K562 (cell line): Measurements from ENCODE around the gene PARK7. TPM values are rescaled to one million over a fixed set of nuclear protein-coding genes. Genes with fewer than 3 reads are reported as not detected.
A peak's percentile ranks its signal among the peaks of the same experiment; 100 is the strongest.

Source experiments
- ATF7 ChIP-seq: fragments of 450-650 bp; IDR thresholded peaks from 2 replicates; pipeline ENCODE4 v1.7.1; 2014; ENCODE audit warnings: mild to moderate bottlenecking, moderate library complexity
- HNRNPK ChIP-seq: fragments of 200-400 bp; formaldehyde crosslinking; IDR thresholded peaks from one replicate; pipeline ENCODE4 v1.6.1; 2018; ENCODE audit warnings: mild to moderate bottlenecking, low read depth, low read length; ENCODE audit not compliant: poor library complexity, severe bottlenecking
- JUNB ChIP-seq: fragments of 450-650 bp; formaldehyde crosslinking; conservative IDR thresholded peaks from 2 replicates; pipeline ENCODE4 v1.4.0; 2020; ENCODE audit warnings: mild to moderate bottlenecking
- MITF ChIP-seq: IDR thresholded peaks from 2 replicates; pipeline ENCODE4 v1.6.1; 2014; ENCODE audit warnings: antibody characterized with exemption
- NR0B1 ChIP-seq: fragments of 450-650 bp; IDR thresholded peaks from one replicate; pipeline ENCODE4 v1.6.1; 2018; ENCODE audit warnings: mild to moderate bottlenecking, moderate library complexity; ENCODE audit not compliant: partially characterized antibody
- STAG1 ChIP-seq: sonication (generic); formaldehyde crosslinking; IDR thresholded peaks from 2 replicates; pipeline ENCODE4 v1.5.0; 2020; ENCODE audit warnings: missing genetic modification reagents, borderline replicate concordance
- TAF1 ChIP-seq: IDR thresholded peaks from 2 replicates; pipeline ENCODE4 v1.6.1; 2011; ENCODE audit warnings: mild to moderate bottlenecking, low read length, moderate library complexity; ENCODE audit not compliant: insufficient read depth, control insufficient read depth, severe bottlenecking; ENCODE audit errors: extremely low read depth
- TRIM25 ChIP-seq: fragments of 450-650 bp; IDR thresholded peaks from 2 replicates; pipeline ENCODE4 v1.7.0; 2016; ENCODE audit warnings: borderline replicate concordance
- ZFP91 ChIP-seq: sonication (generic); formaldehyde crosslinking; IDR thresholded peaks from 2 replicates; pipeline ENCODE4 v1.8.0; 2022; ENCODE audit warnings: mild to moderate bottlenecking, missing genetic modification reagents
- ZNF217 ChIP-seq: sonication (generic); formaldehyde crosslinking; IDR thresholded peaks from 2 replicates; pipeline ENCODE4 v1.8.0; 2022; ENCODE audit warnings: mild to moderate bottlenecking, missing genetic modification reagents
- ZNF764 ChIP-seq: fragments of 250-450 bp; sonication (Bioruptor Pico); IDR thresholded peaks from 2 replicates; pipeline ENCODE4 v1.4.0; 2020; ENCODE audit warnings: low read depth, mild to moderate bottlenecking, moderate library complexity
- ZNF785 ChIP-seq: fragments of 250-450 bp; sonication (Bioruptor Pico); IDR thresholded peaks from 2 replicates; pipeline ENCODE4 v1.4.0; 2020; ENCODE audit warnings: mild to moderate bottlenecking
- polyA plus RNA-seq, 8 experiments: library from polyadenylated mRNA; depleted of rRNA in 4 of 8; stranded (reverse) in 5 of 8; unstranded in 3 of 8; fragments of >200 nt; fragmentation: Nextera tagmentation in 2 of 8; fragmentation: Illumina TruSeq in 1 of 8; extraction: Ambion mirVana in 2 of 8; extraction: Trizol in 1 of 8; gene quantifications; 2 replicates each; pipeline versions ENCODE4 v1.2.1 to v1.2.3, GENCODE V29; 2011 to 2014; ENCODE audit warnings: inconsistent platforms in 1 of 8, missing spikeins in 1 of 8
- total RNA-seq, 7 experiments: library from RNA; depleted of rRNA in 6 of 7; stranded (reverse); fragments of >200 nt in 6 of 7; fragmentation: Illumina TruSeq in 2 of 7; extraction: Trizol in 2 of 7; gene quantifications; 2 replicates each; pipeline versions ENCODE4 v1.2.1 to v1.2.3, GENCODE V29; 2011 to 2021; ENCODE audit warnings: low replicate concordance in 1 of 7

Gene PARK7
- total and polyA plus RNA-seq, 9 of the 15 experiments (the other 6 are each of a cell fraction or from before 2014, with no cell fraction given): 374 to 1,298 (median 484) TPM

- TF ChIP-seq JUNB (CRISPR knock-in tag): no peak
- TF ChIP-seq TRIM25: no peak
- no peak for TF ChIP-seq ZNF217 (CRISPR knock-in tag)
- no peak for TF ChIP-seq ZNF785 (CRISPR knock-in tag)
- TF ChIP-seq ZNF764 (CRISPR knock-in tag): no peak
- 0 out of 2 replicates have a peak, but pooled peaks have one; percentile 28 for TF ChIP-seq ZFP91 (CRISPR knock-in tag)
- TF ChIP-seq HNRNPK: no peak
- TF ChIP-seq STAG1 (CRISPR knock-in tag): no peak
- no peak for TF ChIP-seq MITF
- no peak for TF ChIP-seq ATF7
- TF ChIP-seq NR0B1: no peak
- TF ChIP-seq TAF1: no peak
These were observed 20.6 kb upstream of the PARK7 start, which contains the start of gene TNFRSF9 (continued) for GRCh38 chr1:7940745-7941436.
